Measurements from ENCODE around the gene CLDN3.

DNA sequence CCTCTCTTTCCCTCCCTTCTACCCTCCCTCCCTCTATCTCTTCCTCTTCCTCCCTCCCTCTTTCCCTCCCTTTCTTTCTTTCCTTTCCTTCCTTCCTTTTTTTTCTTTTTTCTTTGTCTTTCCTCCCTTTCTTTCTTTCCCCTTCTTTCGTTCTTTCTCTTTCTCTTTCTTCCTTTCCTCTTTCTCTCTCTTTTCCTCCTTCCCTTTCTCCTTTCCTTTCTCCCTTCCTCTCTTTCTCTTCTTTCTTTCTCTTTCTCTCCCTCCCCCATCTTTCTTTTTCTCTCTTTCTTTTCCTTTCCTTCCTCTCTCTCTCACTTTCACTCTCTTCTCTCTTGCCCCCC lies 7.4 kb downstream of the CLDN3 start:
- TF ChIP-seq POLR2A (IDR thresholded peaks at IDR 0.05; ENCODE audit: low read depth) (no peak), POLR2AphosphoS5 (IDR thresholded peaks at IDR 0.05) (no peak)
